Measurements from ENCODE around the gene TRPM1. TPM values are rescaled to one million over a fixed set of nuclear protein-coding genes. Genes with fewer than 3 reads are reported as not detected.

TRPM1 gene
- total RNA-seq, 2 experiments from 2014 or later, result not detected

- TF ChIP-seq EZH2phosphoT487 (IDR thresholded peaks at IDR 0.05; ENCODE audit: borderline replicate concordance, low read depth, low read length) (no peak), CTCF (conservative IDR thresholded peaks at IDR 0.05; ENCODE audit: low read length) (no peak)
- ChIA-PET POLR2A (interaction anchor here (1.6 kb wide), 1 partner anchor 9 kb away, joined by 4 read pairs; no protein-coding TSS in a partner anchor), CTCF (ENCODE audit: unreplicated experiment) (no interaction called here)
- H3K79me2 ChIP-seq (ENCODE audit: insufficient read depth, low read depth, low read length), result no peaks in the 10 kb centered on the region
- BruUV-seq (replicated peaks), result no TSS peak
- intact Hi-C loops (cut with micrococcal nuclease; ENCODE audit: unreplicated experiment), result no loop called here
- H3K9me3 ChIP-seq (ENCODE audit: low read length), result no peaks in the 10 kb centered on the region
- H3K27ac ChIP-seq (ENCODE audit: low read depth, low read length, poor library complexity, severe bottlenecking), result no peak overlapping the region
- H3K4me3 ChIP-seq (ENCODE audit: low read depth, low read length, poor library complexity, severe bottlenecking), result no peak overlapping the region
- no peak overlapping the region for H3K4me2 ChIP-seq (ENCODE audit: low read length)
- H3K4me1 ChIP-seq (ENCODE audit: insufficient read depth, low read length, poor library complexity, severe bottlenecking), result no peaks in the 10 kb centered on the region
- no peaks in the 10 kb centered on the region for H4K20me1 ChIP-seq (ENCODE audit: insufficient read depth, low read length)
- no peaks in the 10 kb centered on the region for H3K9me2 ChIP-seq (ENCODE audit: insufficient read depth, low read length)
- H3K36me3 ChIP-seq (ENCODE audit: insufficient read depth, low read length), result no peaks in the 10 kb centered on the region
- DNase-seq (ENCODE audit: low spot score), result no peak
- H2AFZ ChIP-seq (ENCODE audit: low read length), result no peak overlapping the region
These were observed 58.8 kb downstream of the TRPM1 start for GRCh38 chr15:31042751-31043150.

DNA sequence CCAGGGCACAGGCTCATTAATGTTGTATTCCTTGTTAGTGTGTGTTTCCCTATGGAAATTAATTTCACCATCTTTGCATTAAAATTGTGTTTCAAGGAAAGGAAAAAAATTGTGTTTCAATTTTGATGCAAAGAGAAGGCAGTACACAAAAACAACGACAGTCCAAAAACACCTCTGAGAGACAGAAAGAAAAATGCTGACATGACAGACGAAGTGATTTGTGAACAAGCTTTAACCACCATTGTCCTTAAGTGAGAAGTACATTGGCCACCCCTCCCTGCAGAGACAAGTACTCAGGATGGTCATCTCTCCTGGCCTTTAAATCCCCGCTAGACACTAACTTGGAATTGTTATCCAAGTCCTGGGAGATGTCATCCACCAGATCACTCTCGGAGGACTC is 59.9 kb downstream of the TRPM1 start:
- no peak for DNase-seq (ENCODE audit: low spot score)
- no peaks in the 10 kb centered on the region for H3K36me3 ChIP-seq (ENCODE audit: insufficient read depth, low read length)
- no peaks in the 10 kb centered on the region for H4K20me1 ChIP-seq (ENCODE audit: insufficient read depth, low read length)
- no peak overlapping the region for H2AFZ ChIP-seq (ENCODE audit: low read length)
- no peaks in the 10 kb centered on the region for H3K9me3 ChIP-seq (ENCODE audit: low read length)
- TF ChIP-seq CTCF (conservative IDR thresholded peaks at IDR 0.05; ENCODE audit: low read length) (no peak), EZH2phosphoT487 (IDR thresholded peaks at IDR 0.05; ENCODE audit: borderline replicate concordance, low read depth, low read length) (no peak)
- ChIA-PET POLR2A (no interaction called here), CTCF (ENCODE audit: unreplicated experiment) (no interaction called here)
- no peaks in the 10 kb centered on the region for H3K79me2 ChIP-seq (ENCODE audit: insufficient read depth, low read depth, low read length)
- no peaks in the 10 kb centered on the region for H3K4me1 ChIP-seq (ENCODE audit: insufficient read depth, low read length, poor library complexity, severe bottlenecking)
- no peak overlapping the region for H3K4me3 ChIP-seq (ENCODE audit: low read depth, low read length, poor library complexity, severe bottlenecking)
- intact Hi-C loops (cut with micrococcal nuclease; ENCODE audit: unreplicated experiment), result no loop called here
- H3K27ac ChIP-seq (ENCODE audit: low read depth, low read length, poor library complexity, severe bottlenecking), result no peak overlapping the region
- no peak overlapping the region for H3K4me2 ChIP-seq (ENCODE audit: low read length)
- BruUV-seq (replicated peaks), result no TSS peak
- H3K9me2 ChIP-seq (ENCODE audit: insufficient read depth, low read length), result no peaks in the 10 kb centered on the region

DNA sequence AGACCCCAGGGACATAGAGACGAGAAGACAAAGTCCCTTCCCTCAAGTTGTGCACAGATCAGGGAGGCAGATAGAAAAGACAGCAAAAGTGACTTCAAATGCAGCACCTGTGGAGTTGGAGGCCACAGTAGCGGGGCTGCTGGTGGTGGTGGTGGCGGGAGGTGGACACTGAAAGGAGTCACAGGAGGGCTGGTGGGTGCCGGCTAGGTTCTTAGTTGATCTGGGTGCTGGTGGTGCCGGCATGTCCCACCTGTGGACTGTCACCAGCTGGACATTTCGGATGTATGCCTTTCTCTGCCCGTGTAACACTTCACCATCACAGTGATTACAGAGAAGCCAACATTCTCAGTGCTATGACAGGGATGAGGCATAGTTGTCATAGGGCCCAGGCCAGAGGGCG is 60.9 kb downstream of the TRPM1 start:
- H3K4me3 ChIP-seq (ENCODE audit: low read depth, low read length, poor library complexity, severe bottlenecking), result no peak overlapping the region
- CTCF ChIA-PET (ENCODE audit: unreplicated experiment), result no interaction called here
- no peaks in the 10 kb centered on the region for H3K9me2 ChIP-seq (ENCODE audit: insufficient read depth, low read length)
- DNase-seq (ENCODE audit: low spot score), result no peak
- H3K36me3 ChIP-seq (ENCODE audit: insufficient read depth, low read length), result no peaks in the 10 kb centered on the region
- no TSS peak for BruUV-seq (replicated peaks)
- TF ChIP-seq EZH2phosphoT487 (IDR thresholded peaks at IDR 0.05; ENCODE audit: borderline replicate concordance, low read depth, low read length), result no peak
- TF ChIP-seq CTCF (conservative IDR thresholded peaks at IDR 0.05; ENCODE audit: low read length), result no peak
- no peak overlapping the region for H3K27ac ChIP-seq (ENCODE audit: low read depth, low read length, poor library complexity, severe bottlenecking)
- POLR2A ChIA-PET, result no interaction called here
- H4K20me1 ChIP-seq (ENCODE audit: insufficient read depth, low read length), result no peaks in the 10 kb centered on the region
- no peaks in the 10 kb centered on the region for H3K9me3 ChIP-seq (ENCODE audit: low read length)
- intact Hi-C loops (cut with micrococcal nuclease; ENCODE audit: unreplicated experiment), result no loop called here
- H3K79me2 ChIP-seq (ENCODE audit: insufficient read depth, low read depth, low read length), result no peaks in the 10 kb centered on the region
- no peak overlapping the region for H2AFZ ChIP-seq (ENCODE audit: low read length)
- no peaks in the 10 kb centered on the region for H3K4me1 ChIP-seq (ENCODE audit: insufficient read depth, low read length, poor library complexity, severe bottlenecking)
- H3K4me2 ChIP-seq (ENCODE audit: low read length), result no peak overlapping the region

Data from OCI-LY7 (cell line).